Endothelial cell (in vitro differentiated cells): Measurements from ENCODE around the gene GIMAP7. TPM values are rescaled to one million over a fixed set of nuclear protein-coding genes. Genes with fewer than 3 reads are reported as not detected.

ENCODE experiments used
- DNase-seq: peaks from one replicate; pipeline ENCODE4 v3.0.0; 2021; ENCODE audit warnings: low spot score
- H3K27ac Mint-ChIP-seq: one replicate; pipeline ENCODE4 v1.8.0; 2021; ENCODE audit warnings: mixed read lengths, inconsistent platforms; ENCODE audit not compliant: unreplicated experiment
- H3K27me3 Mint-ChIP-seq: one replicate; pipeline ENCODE4 v1.8.0; 2021; ENCODE audit warnings: mild to moderate bottlenecking, moderate library complexity, mixed read lengths, inconsistent platforms; ENCODE audit not compliant: unreplicated experiment
- H3K36me3 Mint-ChIP-seq: one replicate; pipeline ENCODE4 v1.8.0; 2021; ENCODE audit warnings: mild to moderate bottlenecking, low read depth, mixed read lengths, inconsistent platforms; ENCODE audit not compliant: unreplicated experiment
- H3K4me1 Mint-ChIP-seq: one replicate; pipeline ENCODE4 v1.8.0; 2021; ENCODE audit warnings: mild to moderate bottlenecking, mixed read lengths, inconsistent platforms; ENCODE audit not compliant: unreplicated experiment
- H3K4me3 Mint-ChIP-seq: one replicate; pipeline ENCODE4 v1.8.0; 2021; ENCODE audit warnings: mild to moderate bottlenecking, mixed read lengths, inconsistent platforms; ENCODE audit not compliant: unreplicated experiment
- H3K9me3 Mint-ChIP-seq: one replicate; pipeline ENCODE4 v1.8.0; 2021; ENCODE audit warnings: mixed read lengths, inconsistent platforms; ENCODE audit not compliant: unreplicated experiment
- total RNA-seq: library from RNA; stranded (reverse); fragmentation: NEBNext Ultra II Directional; extraction: Animal tissue kit (Norgen Biotek cat#: 25700); gene quantifications from one replicate; pipeline ENCODE4 v1.2.1, GENCODE V29; 2021; ENCODE audit not compliant: unreplicated experiment
- TF ChIP-seq, protein P1 (sequence below): fragments of 200-600 bp; sonication (generic); IDR thresholded peaks from one replicate; pipeline ENCODE4 v1.5.0; 2021; ENCODE audit warnings: antibody characterized with exemption; ENCODE audit not compliant: unreplicated experiment

Gene GIMAP7
- total RNA-seq, 1 donor from 2014 or later = 2.2 TPM

DNA sequence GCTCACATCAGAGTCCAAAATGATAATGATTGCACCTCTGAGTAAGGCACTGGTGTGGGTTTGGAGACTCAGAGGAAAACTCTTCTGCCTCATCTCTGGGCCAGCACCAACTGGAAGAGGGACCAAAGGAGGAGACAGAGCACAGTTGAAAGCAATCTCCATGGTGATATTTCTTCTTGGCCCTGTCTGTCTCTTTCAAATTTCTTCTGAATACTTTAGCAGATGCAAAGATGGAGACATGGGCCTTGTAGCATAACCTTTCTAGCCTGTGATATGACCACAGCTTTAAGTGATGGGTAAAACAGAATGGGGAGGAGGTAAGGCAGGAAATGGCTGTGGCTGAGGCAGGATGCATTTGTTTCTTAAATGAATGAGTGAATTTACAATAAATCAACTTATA lies 12.2 kb upstream of the GIMAP7 start:
- Mint-ChIP-seq H3K9me3 (no peaks in the 10 kb centered on the region), H3K4me1 (peaks cover 17% of the 10 kb centered on the region), H3K4me3 (no peak overlapping the region), H3K36me3 (peaks cover 7% of the 10 kb centered on the region), H3K27me3 (no peaks in the 10 kb centered on the region), H3K27ac (peak overlapping the region; percentile 4)
- no peak for DNase-seq
- TF ChIP-seq, protein P1, sequence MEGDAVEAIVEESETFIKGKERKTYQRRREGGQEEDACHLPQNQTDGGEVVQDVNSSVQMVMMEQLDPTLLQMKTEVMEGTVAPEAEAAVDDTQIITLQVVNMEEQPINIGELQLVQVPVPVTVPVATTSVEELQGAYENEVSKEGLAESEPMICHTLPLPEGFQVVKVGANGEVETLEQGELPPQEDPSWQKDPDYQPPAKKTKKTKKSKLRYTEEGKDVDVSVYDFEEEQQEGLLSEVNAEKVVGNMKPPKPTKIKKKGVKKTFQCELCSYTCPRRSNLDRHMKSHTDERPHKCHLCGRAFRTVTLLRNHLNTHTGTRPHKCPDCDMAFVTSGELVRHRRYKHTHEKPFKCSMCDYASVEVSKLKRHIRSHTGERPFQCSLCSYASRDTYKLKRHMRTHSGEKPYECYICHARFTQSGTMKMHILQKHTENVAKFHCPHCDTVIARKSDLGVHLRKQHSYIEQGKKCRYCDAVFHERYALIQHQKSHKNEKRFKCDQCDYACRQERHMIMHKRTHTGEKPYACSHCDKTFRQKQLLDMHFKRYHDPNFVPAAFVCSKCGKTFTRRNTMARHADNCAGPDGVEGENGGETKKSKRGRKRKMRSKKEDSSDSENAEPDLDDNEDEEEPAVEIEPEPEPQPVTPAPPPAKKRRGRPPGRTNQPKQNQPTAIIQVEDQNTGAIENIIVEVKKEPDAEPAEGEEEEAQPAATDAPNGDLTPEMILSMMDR = no peak

DNA sequence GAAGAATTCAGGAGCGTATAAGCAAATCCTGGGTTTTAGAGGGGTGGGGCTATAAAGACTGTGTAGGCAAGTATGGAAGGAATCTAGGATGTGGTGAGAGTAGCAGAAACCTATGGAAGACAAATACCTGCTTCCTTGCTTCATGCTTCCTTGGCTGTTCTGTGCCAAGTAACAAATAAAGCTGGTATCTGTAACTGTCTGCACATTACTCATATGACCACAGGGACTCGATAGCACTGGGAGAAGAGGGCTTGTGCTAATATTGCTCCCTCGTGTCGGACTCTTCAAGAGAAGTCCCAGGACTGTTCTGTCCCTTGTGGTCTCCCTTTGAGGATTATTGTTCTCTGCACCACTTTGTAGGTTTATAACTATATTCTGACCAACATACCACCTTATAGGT lies 11.5 kb upstream of the GIMAP7 start:
- peaks cover 17% of the 10 kb centered on the region for H3K4me1 Mint-ChIP-seq
- H3K27ac Mint-ChIP-seq = no peak overlapping the region
- TF ChIP-seq, protein P1 = no peak
- no peak overlapping the region for H3K4me3 Mint-ChIP-seq
- peaks cover 5% of the 10 kb centered on the region for H3K36me3 Mint-ChIP-seq
- no peaks in the 10 kb centered on the region for H3K27me3 Mint-ChIP-seq
- H3K9me3 Mint-ChIP-seq = no peaks in the 10 kb centered on the region
- no peak for DNase-seq

DNA sequence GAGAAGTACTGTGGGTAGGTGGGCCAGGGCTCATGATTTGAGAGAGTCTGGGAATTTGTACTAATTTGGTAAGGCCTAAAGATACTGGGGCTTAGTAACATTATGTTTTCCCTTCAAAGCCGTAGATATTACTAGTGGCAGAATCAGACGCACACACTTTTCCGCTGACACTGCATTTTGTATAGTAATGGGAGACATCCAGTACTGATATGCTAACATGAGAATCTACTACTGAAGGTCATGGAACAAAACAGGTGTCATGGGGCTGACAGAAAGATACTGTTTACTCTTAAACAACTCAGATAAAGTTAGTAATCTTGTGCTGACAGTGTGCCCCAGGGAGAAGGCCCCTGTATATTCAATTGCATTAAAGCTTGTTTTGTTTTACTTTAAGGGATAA lies 11.1 kb upstream of the GIMAP7 start:
- Mint-ChIP-seq H3K27ac (no peak overlapping the region), H3K4me1 (peaks cover 17% of the 10 kb centered on the region), H3K36me3 (peaks cover 5% of the 10 kb centered on the region), H3K4me3 (no peak overlapping the region), H3K27me3 (no peaks in the 10 kb centered on the region), H3K9me3 (no peaks in the 10 kb centered on the region)
- DNase-seq = no peak
- TF ChIP-seq, protein P1 = no peak

DNA sequence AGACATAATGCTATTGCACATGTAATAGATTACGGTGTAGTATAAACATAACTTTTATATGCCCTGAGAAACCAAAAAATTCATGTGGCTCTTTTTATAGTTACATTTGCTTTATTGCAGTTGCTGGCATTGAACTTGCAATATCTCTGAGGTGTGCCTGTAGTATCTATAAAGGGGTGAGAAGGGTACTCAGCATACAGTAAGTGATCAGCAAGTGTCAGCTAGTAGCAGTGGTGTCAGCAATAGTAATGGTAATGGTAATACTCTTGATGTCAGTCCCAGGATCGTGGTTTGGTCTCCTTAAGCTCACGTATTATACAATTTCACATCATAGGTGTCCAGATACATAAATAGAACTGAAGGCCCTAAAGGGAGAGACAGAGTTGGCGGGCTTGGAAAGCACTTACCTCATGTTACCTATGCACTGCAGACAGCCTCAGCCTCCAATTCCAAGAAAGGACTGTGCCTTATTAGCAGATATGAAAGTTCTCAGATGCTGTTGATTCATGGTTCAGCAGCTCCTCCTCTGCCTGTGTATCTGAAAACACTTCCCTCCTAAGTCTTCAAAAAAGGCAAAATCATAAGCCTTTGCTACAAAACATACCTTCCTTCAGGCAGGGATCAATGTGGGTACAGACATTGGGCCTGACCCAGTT lies 6.6 kb upstream of the GIMAP7 start:
- Mint-ChIP-seq H3K4me1 (peaks cover 8% of the 10 kb centered on the region), H3K4me3 (no peak overlapping the region), H3K9me3 (peaks cover 4% of the 10 kb centered on the region), H3K36me3 (no peaks in the 10 kb centered on the region), H3K27ac (no peak overlapping the region), H3K27me3 (no peaks in the 10 kb centered on the region)
- TF ChIP-seq, protein P1 = no peak
- no peak for DNase-seq

DNA sequence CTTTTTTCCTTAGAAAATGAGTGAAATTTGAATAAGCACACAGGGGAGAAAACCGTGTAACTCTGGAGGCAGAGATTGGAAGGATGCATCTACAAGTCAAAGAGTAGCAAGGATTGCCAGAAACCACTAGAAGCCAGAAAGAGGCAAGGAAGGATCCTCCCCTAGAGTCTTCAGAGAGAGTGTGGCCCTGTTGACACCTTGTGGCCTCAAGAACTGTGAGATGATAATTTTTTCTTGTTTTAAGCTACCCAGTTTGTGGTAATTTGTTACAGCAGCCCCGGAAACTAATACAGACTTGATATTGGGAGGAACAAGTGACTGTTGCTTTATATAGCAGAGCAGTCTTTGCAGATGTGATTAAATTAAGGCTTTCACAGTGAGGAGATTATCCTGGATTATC lies 3.6 kb upstream of the GIMAP7 start:
- H3K27ac Mint-ChIP-seq = no peak overlapping the region
- peaks cover 4% of the 10 kb centered on the region for H3K9me3 Mint-ChIP-seq
- H3K4me3 Mint-ChIP-seq = no peak overlapping the region
- TF ChIP-seq, protein P1 = no peak
- DNase-seq = no peak
- H3K36me3 Mint-ChIP-seq = no peaks in the 10 kb centered on the region
- peaks cover 5% of the 10 kb centered on the region for H3K4me1 Mint-ChIP-seq
- H3K27me3 Mint-ChIP-seq = no peaks in the 10 kb centered on the region
